Measurements from ENCODE around the gene INTS1. TPM values are rescaled to one million over a fixed set of nuclear protein-coding genes. Genes with fewer than 3 reads are reported as not detected.

The INTS1 gene
- total RNA-seq, 6 donors from 2014 or later = 38.6 to 215 (median 72.3) TPM

DNA sequence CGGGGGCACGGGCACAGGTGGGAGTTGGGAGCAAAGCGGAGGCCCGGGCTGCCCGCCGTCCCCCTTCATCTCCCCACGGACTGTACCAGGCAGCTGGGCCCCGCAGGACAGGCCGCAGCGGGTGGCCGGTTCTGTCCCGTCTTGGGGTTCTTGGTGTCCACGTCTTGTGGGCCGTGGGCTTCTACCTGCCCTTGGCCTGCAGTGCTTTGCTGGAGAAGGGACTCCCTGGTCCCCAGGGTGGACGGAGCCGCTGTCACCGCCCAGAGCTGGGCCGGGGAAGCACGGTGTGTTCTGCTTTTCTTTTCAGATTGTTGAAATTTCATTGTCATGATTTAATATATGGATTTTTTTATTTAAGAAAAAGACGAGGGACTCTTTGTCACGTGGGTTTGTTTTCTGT is 38.1 kb upstream of the INTS1 start:
- Histone ChIP-seq H3K27me3 (no peaks in the 10 kb centered on the region), H3K36me3 (peaks cover 21 to 68% (median 57%) of the 10 kb centered on the region in 4 donors), H3K27ac (no peak overlapping the region), H3K9me3 (no peaks in the 10 kb centered on the region), H3K4me3 (no peak overlapping the region), H3K4me1 (peaks cover 11 to 21% (median 14%) of the 10 kb centered on the region in 4 donors)
- DNase-seq (peak in 1 of 2 donors; percentile 70), ATAC-seq (ENCODE audit: low FRiP score in 2 of 2) (no peak)
- 90 to 93% methylated on average over 17 to 21 of the region's 21 CpGs for WGBS, 2 donors
- TF ChIP-seq POLR2A (IDR thresholded peaks at IDR 0.05) (no peak), EP300 (IDR thresholded peaks at IDR 0.05) (no peak), POLR2AphosphoS5 (IDR thresholded peaks at IDR 0.05) (no peak)
- TF ChIP-seq, protein P1, sequence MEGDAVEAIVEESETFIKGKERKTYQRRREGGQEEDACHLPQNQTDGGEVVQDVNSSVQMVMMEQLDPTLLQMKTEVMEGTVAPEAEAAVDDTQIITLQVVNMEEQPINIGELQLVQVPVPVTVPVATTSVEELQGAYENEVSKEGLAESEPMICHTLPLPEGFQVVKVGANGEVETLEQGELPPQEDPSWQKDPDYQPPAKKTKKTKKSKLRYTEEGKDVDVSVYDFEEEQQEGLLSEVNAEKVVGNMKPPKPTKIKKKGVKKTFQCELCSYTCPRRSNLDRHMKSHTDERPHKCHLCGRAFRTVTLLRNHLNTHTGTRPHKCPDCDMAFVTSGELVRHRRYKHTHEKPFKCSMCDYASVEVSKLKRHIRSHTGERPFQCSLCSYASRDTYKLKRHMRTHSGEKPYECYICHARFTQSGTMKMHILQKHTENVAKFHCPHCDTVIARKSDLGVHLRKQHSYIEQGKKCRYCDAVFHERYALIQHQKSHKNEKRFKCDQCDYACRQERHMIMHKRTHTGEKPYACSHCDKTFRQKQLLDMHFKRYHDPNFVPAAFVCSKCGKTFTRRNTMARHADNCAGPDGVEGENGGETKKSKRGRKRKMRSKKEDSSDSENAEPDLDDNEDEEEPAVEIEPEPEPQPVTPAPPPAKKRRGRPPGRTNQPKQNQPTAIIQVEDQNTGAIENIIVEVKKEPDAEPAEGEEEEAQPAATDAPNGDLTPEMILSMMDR (IDR thresholded peaks at IDR 0.05) = no peak

DNA sequence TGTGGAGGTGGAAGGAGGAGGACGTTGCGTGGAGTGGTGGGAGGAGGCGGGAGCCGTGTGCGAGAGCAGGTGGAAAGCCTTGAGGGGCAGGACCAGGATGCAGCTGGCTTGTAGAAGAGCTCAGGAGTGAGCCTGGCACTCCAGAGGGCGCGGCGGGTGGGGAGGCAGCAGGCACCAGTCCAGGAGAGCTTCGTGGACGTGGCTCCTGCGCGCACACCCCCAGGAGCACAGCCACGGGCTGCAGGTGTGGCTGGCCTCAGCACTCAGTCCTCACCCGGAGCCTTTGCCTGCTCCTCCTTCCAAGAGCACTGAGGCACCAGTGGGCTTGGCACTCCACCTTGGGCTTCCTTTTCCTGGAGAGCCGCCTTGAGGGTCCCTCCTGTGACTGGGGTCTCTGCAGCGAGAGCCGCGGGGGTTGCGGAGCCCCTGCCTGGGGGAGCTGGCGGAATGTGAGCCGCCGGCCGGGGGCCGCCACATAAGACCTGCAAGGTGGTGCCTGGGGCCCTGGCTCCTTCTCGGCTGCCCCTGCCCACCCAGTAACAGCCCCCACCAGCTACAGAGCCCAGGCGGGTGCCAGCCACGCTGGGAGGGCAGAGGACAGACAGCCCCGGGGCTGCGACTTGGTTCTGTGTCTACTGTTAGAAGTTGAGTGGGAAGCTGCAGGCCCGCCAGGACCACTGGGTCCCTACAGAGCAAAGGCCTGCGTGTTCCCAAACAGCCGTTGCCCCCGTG is 37.4 kb upstream of the INTS1 start:
- peaks cover 21 to 68% (median 57%) of the 10 kb centered on the region in 4 donors for H3K36me3 ChIP-seq
- 90 to 91% methylated on average over 27 to 33 of the region's 33 CpGs for WGBS, 2 donors

DNA sequence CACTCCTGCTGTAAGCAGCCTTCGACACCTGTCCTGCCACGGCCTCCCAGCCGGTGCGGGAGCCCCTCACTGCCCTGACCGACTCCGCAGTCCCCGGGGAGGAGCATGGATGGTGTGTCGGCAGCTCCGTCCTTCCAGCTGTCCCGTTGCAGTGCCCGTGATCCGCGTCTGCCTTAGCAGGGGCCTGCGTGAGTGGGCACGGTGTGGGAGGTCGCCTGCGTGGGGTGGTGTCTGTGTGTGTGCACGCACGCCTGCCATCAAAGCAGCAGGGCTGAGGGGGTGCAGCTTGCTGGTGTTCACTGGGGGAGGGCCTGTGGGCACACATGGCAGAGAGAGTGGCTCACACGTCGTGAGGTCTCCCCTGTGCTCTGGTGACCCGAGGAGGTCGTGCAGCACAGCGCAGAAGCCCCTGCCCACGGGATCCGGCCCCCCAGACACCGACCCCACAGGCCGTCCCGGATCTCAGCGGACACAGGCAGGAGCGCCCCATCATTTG is 36.6 kb upstream of the INTS1 start:
- DNase-seq = peak in 1 of 2 donors; percentile 83

More for the DNA sequence above, 37.4 kb upstream of the INTS1 start:
- H3K9me3 ChIP-seq = no peaks in the 10 kb centered on the region
- H3K4me3 ChIP-seq = no peak overlapping the region
- peaks cover 15 to 27% (median 18%) of the 10 kb centered on the region in 4 donors for H3K4me1 ChIP-seq
- DNase-seq = peak in 1 of 2 donors; percentile 83
- no peak for ATAC-seq (ENCODE audit: low FRiP score in 2 of 2)
- no peak for TF ChIP-seq POLR2AphosphoS5 (IDR thresholded peaks at IDR 0.05)
- TF ChIP-seq EP300 (IDR thresholded peaks at IDR 0.05) = no peak
- no peak for TF ChIP-seq POLR2A (IDR thresholded peaks at IDR 0.05)
- TF ChIP-seq, protein P1 (IDR thresholded peaks at IDR 0.05) = no peak
- H3K27ac ChIP-seq = no peak overlapping the region
- no peaks in the 10 kb centered on the region for H3K27me3 ChIP-seq

DNA sequence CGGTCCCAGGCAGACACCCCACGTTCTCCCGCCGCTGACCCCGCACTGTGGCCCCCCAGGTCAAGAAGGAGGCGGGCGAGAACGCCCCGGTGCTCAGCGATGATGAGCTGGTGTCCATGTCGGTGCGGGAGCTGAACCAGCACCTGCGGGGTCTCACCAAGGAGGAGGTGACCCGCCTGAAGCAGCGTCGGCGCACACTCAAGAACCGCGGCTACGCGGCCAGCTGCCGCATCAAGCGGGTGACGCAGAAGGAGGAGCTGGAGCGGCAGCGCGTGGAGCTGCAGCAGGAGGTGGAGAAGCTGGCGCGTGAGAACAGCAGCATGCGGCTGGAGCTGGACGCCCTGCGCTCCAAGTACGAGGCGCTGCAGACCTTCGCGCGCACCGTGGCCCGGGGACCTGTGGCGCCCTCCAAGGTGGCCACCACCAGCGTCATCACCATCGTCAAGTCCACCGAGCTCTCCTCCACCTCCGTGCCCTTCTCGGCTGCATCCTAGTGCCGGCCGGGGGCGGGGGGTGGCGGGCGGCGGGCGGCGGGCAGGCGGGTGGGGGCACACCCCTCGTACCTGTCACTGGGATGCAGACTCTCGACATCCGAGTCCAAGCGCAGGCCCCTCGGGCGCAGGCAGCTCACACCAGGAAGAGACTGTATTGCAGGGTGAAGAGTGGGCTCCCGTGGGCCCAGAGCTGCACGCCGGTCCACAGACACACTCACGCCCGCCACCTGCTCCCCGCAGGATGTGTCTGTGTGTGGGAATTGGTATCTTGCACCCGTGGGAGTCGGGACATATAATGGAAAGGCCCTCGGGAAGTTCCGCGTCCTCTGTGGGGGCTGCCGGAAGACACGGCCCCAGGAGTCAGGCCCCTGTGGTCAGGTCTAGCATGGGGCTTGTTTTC is 35.9 kb upstream of the INTS1 start:
- TF ChIP-seq POLR2A (IDR thresholded peaks at IDR 0.05) = no peak
- TF ChIP-seq POLR2AphosphoS5 (IDR thresholded peaks at IDR 0.05) = no peak
- TF ChIP-seq EP300 (IDR thresholded peaks at IDR 0.05) = no peak
- TF ChIP-seq, protein P1 (IDR thresholded peaks at IDR 0.05) = no peak
- ATAC-seq (ENCODE audit: low FRiP score in 2 of 2) = no peak
- peaks cover 21 to 76% (median 63%) of the 10 kb centered on the region in 4 donors for H3K36me3 ChIP-seq
- H3K27ac ChIP-seq = peak overlapping the region in 2 of 4 donors; percentile 96 to 98
- no peak overlapping the region for H3K4me3 ChIP-seq
- DNase-seq = peak in 1 of 2 donors; percentile 86
- no peaks in the 10 kb centered on the region for H3K27me3 ChIP-seq
- H3K4me1 ChIP-seq = peaks cover 30 to 37% (median 32%) of the 10 kb centered on the region in 4 donors
- WGBS, 2 donors = 95 to 97% methylated on average over 57 to 60 of the region's 73 CpGs
- H3K9me3 ChIP-seq = no peaks in the 10 kb centered on the region

More for the DNA sequence above, 36.6 kb upstream of the INTS1 start:
- 79 to 93% methylated on average over 15 to 31 of the region's 31 CpGs for WGBS, 2 donors
- Histone ChIP-seq H3K27me3 (no peaks in the 10 kb centered on the region), H3K36me3 (peaks cover 21 to 69% (median 60%) of the 10 kb centered on the region in 4 donors), H3K9me3 (no peaks in the 10 kb centered on the region), H3K27ac (no peak overlapping the region), H3K4me1 (peaks cover 23 to 34% (median 26%) of the 10 kb centered on the region in 4 donors), H3K4me3 (no peak overlapping the region)
- ATAC-seq (ENCODE audit: low FRiP score in 2 of 2) = no peak
- TF ChIP-seq POLR2A (IDR thresholded peaks at IDR 0.05) (no peak), EP300 (IDR thresholded peaks at IDR 0.05) (no peak), POLR2AphosphoS5 (IDR thresholded peaks at IDR 0.05) (no peak)
- TF ChIP-seq, protein P1 (IDR thresholded peaks at IDR 0.05) = no peak
